HepG2 (cell line): ENCODE results near the gene ANKRD2. TPM values are rescaled to one million over a fixed set of nuclear protein-coding genes. Genes with fewer than 3 reads are reported as not detected.

Experiments used
- ATAC-seq: fragments of 200-7000 bp; cut with Tn5 transposase; 3 replicates; pipeline ENCODE4 v1.9.1; 2020; ENCODE audit warnings: mild to moderate bottlenecking, moderate library complexity
- BruUV-seq: library from RNA; stranded (reverse); fragments of 400-500 nt; replicated peaks from 2 replicates; lab custom pipeline; 2021; lab: Mats Ljungman, UMichigan
- CTCF ChIA-PET: fragments of 300-600 bp; formaldehyde crosslinking; extraction: SDS; loops from one replicate; lab custom pipeline; 2021; ENCODE audit warnings: low total read pairs, inconsistent platforms, low intra/inter-chr PET ratio; lab: Yijun Ruan, JAX
- POLR2A ChIA-PET: fragments of 350-600 bp; sonication (Branson Sonifier 250); formaldehyde crosslinking; loops from one replicate; lab custom pipeline; 2020; ENCODE audit warnings: antibody characterized with exemption, inconsistent platforms; lab: Yijun Ruan, JAX
- DNase-seq: peaks from one replicate; pipeline ENCODE4 v3.0.0-alpha.2; 2015; ENCODE audit warnings: low spot score
- FAIRE-seq: peaks from 3 replicates; lab custom pipeline; 2011; peaks lifted over from hg19 to GRCh38; lab: Jason Lieb, UNC
- H2AFZ ChIP-seq: one replicate; pipeline ENCODE4 v1.6.1; 2011; ENCODE audit warnings: low read length, inconsistent platforms
- H3K27ac ChIP-seq: fragments of 300-600 bp; 3 replicates; pipeline ENCODE4 v1.8.0; 2011; ENCODE audit warnings: mixed run types, mild to moderate bottlenecking, mixed read lengths, low read length, inconsistent platforms; ENCODE audit not compliant: insufficient read depth; ENCODE audit errors: extremely low read length
- H3K27me3 ChIP-seq, 2 experiments: fragments of 200-600 bp in 1 of 2; 2 replicates in 1 of 2; 3 replicates in 1 of 2; pipeline versions ENCODE4 v1.6.0 to v1.8.0; 2011; ENCODE audit warnings: low read length in 2 of 2, mild to moderate bottlenecking in 2 of 2, moderate library complexity in 2 of 2, inconsistent platforms in 1 of 2; ENCODE audit not compliant: insufficient read depth in 2 of 2, control insufficient read depth in 1 of 2
- H3K36me3 ChIP-seq, 2 experiments: fragments of 200-600 bp in 1 of 2; replicated peaks in 1 of 2; 2 replicates in 1 of 2; 3 replicates in 1 of 2; pipeline versions ENCODE4 v1.5.1 to v1.8.0; 2011; ENCODE audit warnings: low read length in 2 of 2, inconsistent platforms in 1 of 2; ENCODE audit not compliant: insufficient read depth in 2 of 2, control insufficient read depth in 1 of 2
- H3K4me1 ChIP-seq: 2 replicates; pipeline ENCODE4 v1.5.1; 2012; ENCODE audit warnings: low read length, inconsistent platforms; ENCODE audit not compliant: insufficient read depth
- H3K4me2 ChIP-seq: 2 replicates; pipeline ENCODE4 v1.6.0; 2011; ENCODE audit warnings: low read depth, low read length, inconsistent platforms
- H3K4me3 ChIP-seq, 3 experiments: fragments of 200-600 bp in 1 of 3; sonication (generic), shearing (Covaris generic) in 1 of 3; replicated peaks in 1 of 3; 2 replicates each; pipeline ENCODE4 v1.5.1; 2011 to 2016; ENCODE audit warnings: low read length in 3 of 3, inconsistent platforms in 2 of 3, low read depth in 2 of 3, mild to moderate bottlenecking in 2 of 3, control low read depth in 1 of 3, mixed read lengths in 1 of 3; ENCODE audit not compliant: insufficient read depth in 1 of 3
- H3K79me2 ChIP-seq: one replicate; pipeline ENCODE4 v1.6.1; 2011; ENCODE audit warnings: low read length, inconsistent platforms; ENCODE audit not compliant: insufficient read depth
- H3K9ac ChIP-seq: 2 replicates; pipeline ENCODE4 v1.6.0; 2011; ENCODE audit warnings: mild to moderate bottlenecking, low read depth, low read length, inconsistent platforms; ENCODE audit not compliant: insufficient read depth
- H3K9me3 ChIP-seq: 2 replicates; pipeline ENCODE4 v1.5.1; 2012; ENCODE audit warnings: mild to moderate bottlenecking, low read length
- H4K20me1 ChIP-seq: 2 replicates; pipeline ENCODE4 v1.6.0; 2011; ENCODE audit warnings: inconsistent platforms, mild to moderate bottlenecking, low read length, moderate library complexity; ENCODE audit not compliant: insufficient read depth
- AGO2 ChIP-seq: fragments of 200-400 bp; formaldehyde crosslinking; optimal IDR thresholded peaks from 2 replicates; pipeline ENCODE3; 2017; ENCODE audit warnings: mild to moderate bottlenecking, low read depth, low read length, moderate library complexity
- FOXA3 ChIP-seq: IDR thresholded peaks from 2 replicates; pipeline ENCODE4 v1.6.1; 2016; ENCODE audit warnings: missing genetic modification reagents, missing compliant biosample characterization
- MATR3 ChIP-seq: sonication (generic); formaldehyde crosslinking; IDR thresholded peaks from 2 replicates; pipeline ENCODE4 v1.4.0; 2020; ENCODE audit warnings: missing genetic modification reagents
- MTA1 ChIP-seq: sonication (generic); formaldehyde crosslinking; IDR thresholded peaks from 2 replicates; pipeline ENCODE4 v1.4.0; 2020; ENCODE audit warnings: missing genetic modification reagents, mild to moderate bottlenecking, borderline replicate concordance
- NPAS2 ChIP-seq: sonication (generic); formaldehyde crosslinking; IDR thresholded peaks from 2 replicates; pipeline ENCODE4 v1.8.0; 2022; ENCODE audit warnings: mild to moderate bottlenecking, missing genetic modification reagents, borderline replicate concordance
- RAD21 ChIP-seq: fragments of 450-650 bp; formaldehyde crosslinking; IDR thresholded peaks from 2 replicates; pipeline ENCODE4 v1.5.0; 2020; ENCODE audit warnings: mild to moderate bottlenecking
- TBX2 ChIP-seq: sonication (generic); formaldehyde crosslinking; IDR thresholded peaks from 2 replicates; pipeline ENCODE4 v1.5.0; 2020; ENCODE audit warnings: missing genetic modification reagents, mild to moderate bottlenecking, borderline replicate concordance
- ZNF562 ChIP-seq: sonication (generic); formaldehyde crosslinking; IDR thresholded peaks from 2 replicates; pipeline ENCODE4 v1.8.0; 2022; ENCODE audit warnings: missing genetic modification reagents, borderline replicate concordance
- ZNF567 ChIP-seq: sonication (generic); formaldehyde crosslinking; IDR thresholded peaks from 2 replicates; pipeline ENCODE4 v1.8.1; 2023; ENCODE audit warnings: mild to moderate bottlenecking, missing genetic modification reagents, borderline replicate concordance
- ZNF776 ChIP-seq: sonication (generic); formaldehyde crosslinking; IDR thresholded peaks from 2 replicates; pipeline ENCODE4 v1.4.0; 2020; ENCODE audit warnings: mild to moderate bottlenecking, missing genetic modification reagents
- ZNF788 ChIP-seq: sonication (generic); formaldehyde crosslinking; IDR thresholded peaks from 2 replicates; pipeline ENCODE4 v1.5.0; 2020; ENCODE audit warnings: mild to moderate bottlenecking, missing genetic modification reagents, borderline replicate concordance
- WGBS: methylation state at CpG from one replicate; pipeline ENCODE4 v1.1.6; 2017; ENCODE audit warnings: low lambda C conversion rate; 5-methylcytosine and 5-hydroxymethylcytosine counted together
- in situ Hi-C: cut with HindIII; loops from 2 replicates; pipeline ENCODE4 v1.10.0; 2017; ENCODE audit warnings: low pct_unique_long_range_greater_than_20kb; ENCODE audit not compliant: extremely low pct_ligation_motif_present
- intact Hi-C: fragments of 100-400 bp; cut with micrococcal nuclease; formaldehyde crosslinking; loops from one replicate; pipeline ENCODE4 v1.10.0; 2022; ENCODE audit not compliant: unreplicated experiment
- polyA plus RNA-seq, 8 experiments: library from polyadenylated mRNA; depleted of rRNA in 3 of 8; stranded (reverse) in 7 of 8; unstranded in 1 of 8; fragments of >200 nt; fragmentation: Illumina TruSeq in 4 of 8; extraction: Trizol in 4 of 8; gene quantifications; 2 replicates each; pipeline versions ENCODE4 v1.2.1 to v1.2.3, GENCODE V29; 2011 to 2016; ENCODE audit warnings: low read depth in 4 of 8, missing spikeins in 1 of 8, mixed read lengths in 1 of 8; ENCODE audit not compliant: insufficient read depth in 1 of 8
- total RNA-seq, 5 experiments: library from RNA; depleted of rRNA; stranded (reverse); fragments of >200 nt; fragmentation: Illumina TruSeq; extraction: Trizol; gene quantifications; 2 replicates each; pipeline ENCODE4 v1.2.3, GENCODE V29; 2016; ENCODE audit warnings: low read depth in 1 of 5
- TF ChIP-seq, protein P1 (sequence below): sonication (generic); formaldehyde crosslinking; IDR thresholded peaks from 2 replicates; pipeline ENCODE4 v1.4.0; 2020; ENCODE audit warnings: missing genetic modification reagents

The ANKRD2 gene
- total and polyA plus RNA-seq, 2 of the 13 experiments (the other 11 are each of a cell fraction or from before 2014, with no cell fraction given), result not detected

DNA sequence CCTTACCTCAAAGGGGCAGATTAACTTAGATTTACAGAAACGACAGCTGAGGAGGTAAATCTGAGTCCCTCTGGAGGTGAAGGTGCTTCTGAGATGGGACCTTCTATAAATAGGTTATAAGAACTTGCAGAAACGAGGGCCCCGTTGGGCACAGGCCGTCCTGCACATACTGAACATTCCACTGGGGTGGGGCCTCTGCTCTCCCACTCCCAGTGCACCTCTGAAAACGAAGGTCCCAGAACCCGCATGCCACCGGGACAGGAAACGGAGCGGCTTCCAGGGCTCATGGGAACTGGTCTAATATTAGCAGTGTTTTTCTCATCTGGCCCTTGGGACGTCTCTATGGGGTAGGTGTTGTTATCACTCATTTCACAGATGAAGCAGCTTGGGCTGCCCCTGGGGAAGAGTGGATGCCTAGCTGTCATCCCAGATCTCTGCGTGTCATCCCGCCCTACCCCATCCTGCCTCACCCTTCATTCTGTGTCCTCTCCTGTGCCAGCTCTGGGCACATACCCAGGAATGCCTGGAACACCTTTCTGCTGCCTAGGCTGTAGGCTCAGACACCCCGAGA lies 36.5 kb downstream of the ANKRD2 start (continued):
- TF ChIP-seq ZNF567 (CRISPR knock-in tag) (no peak), ZNF776 (no peak), FOXA3 (CRISPR knock-in tag) (no peak)

GRCh38 chr10:97611473-97611872 lies 38.9 kb downstream of the ANKRD2 start:
- intact Hi-C loops (loop anchor here (5.0 kb wide), 1 partner anchor 149 kb away; no protein-coding TSS in a partner anchor), in situ Hi-C loops (loop anchor here (5.0 kb wide), 1 partner anchor 39 kb away; the partner anchor contains the start of gene ANKRD2)
- FAIRE-seq (no peak), ATAC-seq (no peak), DNase-seq (no peak)
- H3K9ac ChIP-seq, result no peak overlapping the region
- no peak overlapping the region for H2AFZ ChIP-seq
- H3K27me3 ChIP-seq, result no peaks in the 10 kb centered on the region
- no peaks in the 10 kb centered on the region for H3K79me2 ChIP-seq
- no peaks in the 10 kb centered on the region for H3K4me1 ChIP-seq
- CTCF ChIA-PET, result interaction anchor here (2.0 kb wide), 1 partner anchor 39 kb away, joined by 46 read pairs; the partner anchor contains the start of gene ANKRD2
- no peaks in the 10 kb centered on the region for H3K36me3 ChIP-seq
- H3K4me2 ChIP-seq, result no peak overlapping the region
- no peaks in the 10 kb centered on the region for H4K20me1 ChIP-seq
- POLR2A ChIA-PET, result no interaction called here
- H3K4me3 ChIP-seq, result no peak overlapping the region
- TF ChIP-seq AGO2, result peak; percentile 18
- no peak for TF ChIP-seq TBX2
- TF ChIP-seq, all 625 proteins: peak for 1
- Histone ChIP-seq H3K9me3 (no peaks in the 10 kb centered on the region), H3K27ac (no peak overlapping the region)
- no TSS peak for BruUV-seq
- WGBS, result 90% methylated on average over 5 of the region's 12 CpGs

DNA sequence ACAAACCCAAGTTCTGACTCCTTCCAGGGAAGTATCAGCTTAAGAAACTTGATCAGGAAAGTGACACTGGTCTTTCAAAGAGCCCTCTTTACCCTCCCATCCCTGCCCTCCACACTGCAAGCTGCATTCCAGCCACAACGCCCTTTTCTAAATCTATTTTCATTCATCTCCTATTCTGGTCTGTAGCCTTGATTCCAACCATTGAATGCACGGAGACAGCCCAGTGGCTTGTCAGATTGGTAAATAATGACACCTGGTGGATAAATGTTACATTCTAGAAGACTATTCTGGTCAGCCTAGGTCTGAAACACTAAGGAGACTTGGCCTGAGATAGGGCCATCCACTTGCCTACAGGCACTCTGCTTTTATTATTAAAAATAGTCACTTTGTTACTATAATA lies 39.8 kb downstream of the ANKRD2 start:
- H3K4me2 ChIP-seq, result no peak overlapping the region
- CTCF ChIA-PET, result interaction anchor here (1.1 to 2.0 kb wide), 2 partner anchors 40 to 78 kb away, joined by 3 to 46 read pairs; partner anchors contain the start of gene ANKRD2
- H3K9me3 ChIP-seq, result no peaks in the 10 kb centered on the region
- H4K20me1 ChIP-seq, result no peaks in the 10 kb centered on the region
- H2AFZ ChIP-seq, result no peak overlapping the region
- no TSS peak for BruUV-seq
- DNase-seq, result peak; percentile 45
- H3K4me1 ChIP-seq, result no peaks in the 10 kb centered on the region
- H3K36me3 ChIP-seq, result no peaks in the 10 kb centered on the region
- POLR2A ChIA-PET, result no interaction called here
- H3K27me3 ChIP-seq, result no peaks in the 10 kb centered on the region
- no peak for FAIRE-seq
- ATAC-seq, result peak; percentile 91
- no peak overlapping the region for H3K9ac ChIP-seq
- 57% methylated on average over 2 of the region's 2 CpGs for WGBS
- intact Hi-C loops (loop anchor here (1.0 to 5.0 kb wide), 3 partner anchors 40 to 205 kb away; partner anchors contain the start of gene ANKRD2), in situ Hi-C loops (loop anchor here (5.0 kb wide), 1 partner anchor 40 kb away; the partner anchor contains the start of gene ANKRD2)
- H3K4me3 ChIP-seq, result no peak overlapping the region
- no peak overlapping the region for H3K27ac ChIP-seq
- no peaks in the 10 kb centered on the region for H3K79me2 ChIP-seq
- no peak for TF ChIP-seq ZNF788 (CRISPR knock-in tag)
- no peak for TF ChIP-seq MTA1 (CRISPR knock-in tag)
- TF ChIP-seq NPAS2 (CRISPR knock-in tag), result no peak
- TF ChIP-seq MATR3 (CRISPR knock-in tag), result no peak
- no peak for TF ChIP-seq ZNF562 (CRISPR knock-in tag)
- peak; percentile 68 for TF ChIP-seq RAD21 (CRISPR knock-in tag)
- TF ChIP-seq, protein P1, sequence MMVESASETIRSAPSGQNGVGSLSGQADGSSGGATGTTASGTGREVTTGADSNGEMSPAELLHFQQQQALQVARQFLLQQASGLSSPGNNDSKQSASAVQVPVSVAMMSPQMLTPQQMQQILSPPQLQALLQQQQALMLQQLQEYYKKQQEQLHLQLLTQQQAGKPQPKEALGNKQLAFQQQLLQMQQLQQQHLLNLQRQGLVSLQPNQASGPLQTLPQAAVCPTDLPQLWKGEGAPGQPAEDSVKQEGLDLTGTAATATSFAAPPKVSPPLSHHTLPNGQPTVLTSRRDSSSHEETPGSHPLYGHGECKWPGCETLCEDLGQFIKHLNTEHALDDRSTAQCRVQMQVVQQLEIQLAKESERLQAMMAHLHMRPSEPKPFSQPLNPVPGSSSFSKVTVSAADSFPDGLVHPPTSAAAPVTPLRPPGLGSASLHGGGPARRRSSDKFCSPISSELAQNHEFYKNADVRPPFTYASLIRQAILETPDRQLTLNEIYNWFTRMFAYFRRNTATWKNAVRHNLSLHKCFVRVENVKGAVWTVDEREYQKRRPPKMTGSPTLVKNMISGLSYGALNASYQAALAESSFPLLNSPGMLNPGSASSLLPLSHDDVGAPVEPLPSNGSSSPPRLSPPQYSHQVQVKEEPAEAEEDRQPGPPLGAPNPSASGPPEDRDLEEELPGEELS (CRISPR knock-in tag), result no peak
